Activated CD4-positive, alpha-beta T cell treated with anti-CD3 and anti-CD28 coated beads, Interleukin-2, amount 50 U/mL, for 1 hour (primary cell): Measurements from ENCODE around the gene SAMD8.
A peak's percentile ranks its signal among the peaks of the same experiment; 100 is the strongest.

Source experiments
- DNase-seq: peaks from one replicate; pipeline ENCODE4 v3.0.0-alpha.2; 2020

Gene SAMD8

DNA sequence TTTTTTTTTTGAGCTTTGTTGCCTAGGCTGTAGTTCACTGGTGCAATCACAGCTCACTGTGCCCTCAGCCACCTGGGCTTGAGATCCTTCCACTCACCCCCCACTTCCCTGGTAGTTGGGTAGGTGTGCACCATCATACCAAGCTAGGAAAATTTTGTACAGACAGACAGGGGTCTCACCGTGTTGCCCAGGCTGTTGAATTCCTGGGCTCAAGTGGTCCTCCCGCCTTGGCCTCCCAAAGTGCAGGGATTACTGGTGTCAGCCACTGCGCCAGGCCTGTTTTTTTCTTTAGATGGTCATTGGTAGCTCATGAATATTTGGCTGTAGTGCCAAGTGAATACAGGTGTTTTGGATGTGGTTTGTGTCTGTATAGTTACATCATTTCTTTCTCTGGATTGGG lies 116.8 kb downstream of the SAMD8 start:
- no peak for DNase-seq

DNA sequence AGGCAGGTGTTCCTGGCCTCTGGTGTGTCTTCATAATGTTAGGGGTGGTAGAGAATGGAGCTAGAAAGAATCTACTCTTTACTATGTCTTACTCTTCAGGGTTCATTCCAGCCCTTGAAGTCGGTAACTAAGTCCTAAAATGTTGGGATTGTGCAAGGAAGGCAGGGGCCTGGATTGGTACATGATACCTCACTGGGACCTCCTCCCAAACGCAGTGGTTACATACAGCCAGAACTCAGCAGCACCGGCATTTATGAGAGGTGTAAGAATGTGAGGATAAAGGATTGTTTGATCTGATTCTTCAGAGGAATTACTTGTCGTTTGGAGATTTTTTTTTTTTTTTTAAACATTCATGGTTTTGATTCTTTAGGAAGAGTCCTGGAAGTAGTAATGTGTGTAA lies 117.4 kb downstream of the SAMD8 start:
- no peak for DNase-seq

DNA sequence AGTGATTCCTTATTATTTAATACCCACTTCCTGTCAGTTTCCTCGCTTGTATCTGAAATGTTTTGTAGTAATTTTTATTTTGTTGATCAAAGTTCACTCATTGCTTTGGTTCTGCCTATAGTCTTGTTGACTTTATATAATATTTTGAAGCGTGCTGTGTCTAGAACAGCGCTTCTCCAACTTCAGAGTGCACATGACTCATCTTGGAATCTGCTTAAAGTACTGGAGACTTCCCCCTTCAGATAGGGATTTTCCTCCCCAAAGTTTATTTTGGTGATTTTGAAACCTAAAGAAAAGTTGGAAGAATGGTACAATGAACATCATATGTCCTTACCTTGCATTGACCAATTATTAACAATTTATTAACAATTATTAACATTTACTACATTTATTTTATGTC lies 118.5 kb downstream of the SAMD8 start:
- DNase-seq, result no peak

DNA sequence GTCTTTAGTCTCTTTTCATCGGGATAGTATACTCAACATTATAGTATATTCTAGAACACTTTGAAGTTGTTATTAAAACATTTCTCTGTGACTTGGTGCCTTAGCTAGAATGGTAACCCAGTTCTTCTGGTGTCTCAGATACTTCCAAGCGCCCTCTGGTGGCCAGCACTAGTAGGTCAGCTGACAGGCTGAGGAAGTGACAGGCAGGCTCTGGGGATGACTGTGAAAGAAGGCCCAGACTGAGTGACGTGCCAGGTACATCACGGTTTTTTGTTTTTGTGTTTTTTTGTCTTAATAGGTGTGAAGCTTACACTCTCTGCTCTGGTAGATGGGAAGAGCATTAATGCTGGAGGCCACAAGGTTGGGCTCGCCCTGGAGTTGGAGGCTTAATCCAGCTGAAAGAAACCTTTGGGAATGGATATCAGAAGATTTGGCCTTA lies 119.2 kb downstream of the SAMD8 start:
- DNase-seq, result peak; percentile 97
